ENCODE data around the gene SGMS2. TPM values are rescaled to one million over a fixed set of nuclear protein-coding genes. Genes with fewer than 3 reads are reported as not detected.

SGMS2 gene
- total and polyA plus RNA-seq, 2 donors (not counting 1 experiment from before 2014, with no cell fraction given): 0.12 TPM; not detected in 1

DNA sequence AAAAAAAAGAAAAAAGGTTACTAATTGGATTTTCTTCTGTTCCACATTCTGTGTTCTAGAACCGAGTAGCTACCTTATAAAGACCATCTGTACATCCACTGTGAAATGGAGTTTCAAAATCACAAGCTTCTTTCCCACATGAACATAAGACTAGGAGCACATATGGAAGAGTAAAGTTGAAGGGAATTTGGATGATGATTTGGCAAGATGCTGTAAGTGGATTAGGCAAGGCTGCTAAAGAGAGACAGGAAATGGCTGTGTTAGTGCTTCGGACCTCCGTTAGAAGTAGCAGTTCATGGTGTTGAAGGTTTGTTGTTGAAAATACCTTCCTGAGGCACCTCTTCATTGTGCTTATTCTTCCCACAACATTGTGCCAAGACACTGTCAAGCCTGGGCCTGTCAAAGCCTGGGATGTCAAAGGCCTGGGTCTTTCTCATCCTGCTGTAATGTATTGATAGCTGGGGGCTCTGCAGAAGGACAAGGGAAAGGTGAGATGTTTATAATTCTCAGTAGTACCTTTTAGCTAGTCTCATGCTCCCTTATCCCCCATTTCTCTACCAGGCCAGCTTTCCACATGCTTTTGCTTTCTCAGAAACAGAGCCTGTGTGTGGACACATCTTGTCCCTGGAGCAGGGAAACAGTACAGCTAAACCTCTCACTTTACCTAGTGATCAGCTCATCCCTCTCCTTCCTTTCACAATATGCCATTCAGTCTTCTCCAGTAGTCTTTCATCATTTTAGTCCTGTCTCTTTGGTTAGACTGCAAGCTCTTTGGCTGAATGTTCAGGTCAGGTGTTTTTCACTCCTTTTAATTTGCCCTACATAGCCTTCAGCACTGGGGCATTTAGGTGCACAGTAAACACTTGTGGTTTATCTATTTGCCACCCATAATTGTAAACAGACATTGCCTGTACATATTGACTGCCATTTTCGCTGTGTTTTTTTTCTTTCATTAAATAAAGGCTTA is 68.7 kb downstream of the SGMS2 start:
- H3K4me3 ChIP-seq (ENCODE audit: control extremely low read depth in 1 of 5, extremely low read depth in 1 of 5, insufficient read depth in 1 of 5, low read depth in 2 of 5, low read length in 4 of 5): no peak overlapping the region
- no peak overlapping the region for H2AFZ ChIP-seq (ENCODE audit: insufficient read depth, low read depth, low read length, poor library complexity, severe bottlenecking)
- Mint-ChIP-seq H3K4me1 (no peaks in the 10 kb centered on the region), H3K27ac (no peak overlapping the region), H3K4me3 (no peak overlapping the region), H3K27me3 (peaks cover 6% of the 10 kb centered on the region), H3K9me3 (ENCODE audit: insufficient read depth) (no peaks in the 10 kb centered on the region)
- H3K27me3 ChIP-seq (replicated peaks in 1 of 4; ENCODE audit: control extremely low read depth in 1 of 4, control insufficient read depth in 3 of 4, insufficient read depth in 4 of 4, low read length in 3 of 4): no peaks in the 10 kb centered on the region
- H4K20me1 ChIP-seq (ENCODE audit: control insufficient read depth, insufficient read depth, low read length, poor library complexity, severe bottlenecking): no peaks in the 10 kb centered on the region
- H3K27ac ChIP-seq (ENCODE audit: low read length in 2 of 2): no peak overlapping the region
- H3K36me3 ChIP-seq (replicated peaks in 1 of 2; ENCODE audit: control extremely low read depth in 1 of 2, control insufficient read depth in 1 of 2, extremely low read depth in 1 of 2, insufficient read depth in 2 of 2, low read length in 1 of 2): no peaks in the 10 kb centered on the region
- H3K79me2 ChIP-seq (ENCODE audit: control insufficient read depth, insufficient read depth, low read length): no peaks in the 10 kb centered on the region
- no peak overlapping the region for H3K4me2 ChIP-seq (replicated peaks; ENCODE audit: low read depth, low read length, poor library complexity, severe bottlenecking)
- intact Hi-C loops (cut with micrococcal nuclease): loop anchor here (5.0 kb wide), 1 partner anchor 169 kb away; no protein-coding TSS in a partner anchor
- H3K4me1 ChIP-seq (ENCODE audit: control insufficient read depth in 2 of 2, insufficient read depth in 2 of 2, low read length in 2 of 2): no peaks in the 10 kb centered on the region
- POLR2A ChIA-PET: no interaction called here
- no peak overlapping the region for H3K9ac ChIP-seq (ENCODE audit: low read length)
- WGBS (ENCODE audit: insufficient coverage): no CpG with 5 or more reads among the region's 4 CpGs
- CTCF ChIA-PET: interaction anchor here (1.7 kb wide), 1 partner anchor 16 kb away, joined by 3 read pairs; no protein-coding TSS in a partner anchor
- peaks cover 0 to 3% (median 0%) of the 10 kb centered on the region in 3 donors for H3K9me3 ChIP-seq (ENCODE audit: control extremely low read depth in 1 of 3, control insufficient read depth in 2 of 3, insufficient read depth in 1 of 3, low read length in 2 of 3)
- TF ChIP-seq CTCF (IDR thresholded peaks at IDR 0.05) (no peak), EZH2 (IDR thresholded peaks at IDR 0.05; ENCODE audit: borderline replicate concordance, insufficient read depth, low read depth, low read length, poor library complexity, severe bottlenecking) (no peak)
- DNase-seq: no peak
- no peak for ATAC-seq (ENCODE audit: low read depth)

DNA sequence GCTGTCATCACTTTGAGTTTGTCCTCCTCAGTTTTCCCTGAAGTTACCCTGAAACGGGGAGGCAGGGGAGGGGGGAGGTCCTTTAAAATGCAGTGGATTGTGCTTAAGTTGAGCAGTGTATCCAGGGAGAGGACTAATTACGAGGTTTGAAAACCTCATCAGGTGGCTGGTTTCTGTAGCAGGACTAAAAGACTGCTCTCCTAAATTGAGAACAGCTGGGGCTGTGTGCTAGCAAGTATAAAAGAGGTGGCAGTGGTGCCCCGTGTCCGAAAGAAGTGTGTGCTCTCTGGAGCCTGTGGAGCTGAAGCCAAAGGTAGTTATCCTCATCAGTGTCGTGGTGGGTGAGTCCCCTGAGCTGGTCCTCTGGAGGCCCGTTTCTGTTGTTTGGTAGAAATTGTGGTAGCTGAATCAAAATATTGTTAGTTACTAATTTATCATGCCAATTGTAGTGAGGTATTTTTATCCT is 69.4 kb downstream of the SGMS2 start:
- no peak overlapping the region for H3K27ac ChIP-seq (ENCODE audit: low read length in 2 of 2)
- Mint-ChIP-seq H3K9me3 (ENCODE audit: insufficient read depth) (no peaks in the 10 kb centered on the region), H3K27ac (no peak overlapping the region), H3K4me1 (no peaks in the 10 kb centered on the region), H3K27me3 (peaks cover 9% of the 10 kb centered on the region), H3K4me3 (no peak overlapping the region)
- H3K4me3 ChIP-seq (ENCODE audit: control extremely low read depth in 1 of 5, extremely low read depth in 1 of 5, insufficient read depth in 1 of 5, low read depth in 2 of 5, low read length in 4 of 5): no peak overlapping the region
- intact Hi-C loops (cut with micrococcal nuclease): loop anchor here (5.0 kb wide), 1 partner anchor 168 kb away; no protein-coding TSS in a partner anchor
- no peaks in the 10 kb centered on the region for H3K27me3 ChIP-seq (replicated peaks in 1 of 4; ENCODE audit: control extremely low read depth in 1 of 4, control insufficient read depth in 3 of 4, insufficient read depth in 4 of 4, low read length in 3 of 4)
- no peak overlapping the region for H2AFZ ChIP-seq (ENCODE audit: insufficient read depth, low read depth, low read length, poor library complexity, severe bottlenecking)
- H3K4me1 ChIP-seq (ENCODE audit: control insufficient read depth in 2 of 2, insufficient read depth in 2 of 2, low read length in 2 of 2): no peaks in the 10 kb centered on the region
- H3K9me3 ChIP-seq (ENCODE audit: control extremely low read depth in 1 of 3, control insufficient read depth in 2 of 3, insufficient read depth in 1 of 3, low read length in 2 of 3): no peaks in the 10 kb centered on the region
- H3K9ac ChIP-seq (ENCODE audit: low read length): no peak overlapping the region
- TF ChIP-seq CTCF (IDR thresholded peaks at IDR 0.05): no peak
- no peak for TF ChIP-seq EZH2 (IDR thresholded peaks at IDR 0.05; ENCODE audit: borderline replicate concordance, insufficient read depth, low read depth, low read length, poor library complexity, severe bottlenecking)
- no peak overlapping the region for H3K4me2 ChIP-seq (replicated peaks; ENCODE audit: low read depth, low read length, poor library complexity, severe bottlenecking)
- no peaks in the 10 kb centered on the region for H3K36me3 ChIP-seq (replicated peaks in 1 of 2; ENCODE audit: control extremely low read depth in 1 of 2, control insufficient read depth in 1 of 2, extremely low read depth in 1 of 2, insufficient read depth in 2 of 2, low read length in 1 of 2)
- no peaks in the 10 kb centered on the region for H3K79me2 ChIP-seq (ENCODE audit: control insufficient read depth, insufficient read depth, low read length)
- H4K20me1 ChIP-seq (ENCODE audit: control insufficient read depth, insufficient read depth, low read length, poor library complexity, severe bottlenecking): no peaks in the 10 kb centered on the region
- ChIA-PET CTCF (interaction anchor here (1.7 kb wide), 1 partner anchor 15 kb away, joined by 3 read pairs; no protein-coding TSS in a partner anchor), POLR2A (no interaction called here)
- no peak for DNase-seq
- ATAC-seq (ENCODE audit: low read depth): no peak
- WGBS (ENCODE audit: insufficient coverage): 94% methylated on average over 5 of the region's 6 CpGs

Measured in B cell (primary cell).